Stimulated activated CD4-positive, alpha-beta T cell treated with anti-CD3 and anti-CD28 coated beads, Interleukin-2, amount 100 ng/mL, for 48 hours (primary cell): ENCODE measurements around the gene PML.
"Not testable (repeated sequence)": the region's sequence is repeated elsewhere in the genome, so short reads cannot be mapped to it uniquely, and the experiment has no call there.

Source experiments
- DNase-seq, 2 donors: peaks; one replicate each; pipeline ENCODE4 v3.0.0-alpha.2; 2020

Gene PML

DNA sequence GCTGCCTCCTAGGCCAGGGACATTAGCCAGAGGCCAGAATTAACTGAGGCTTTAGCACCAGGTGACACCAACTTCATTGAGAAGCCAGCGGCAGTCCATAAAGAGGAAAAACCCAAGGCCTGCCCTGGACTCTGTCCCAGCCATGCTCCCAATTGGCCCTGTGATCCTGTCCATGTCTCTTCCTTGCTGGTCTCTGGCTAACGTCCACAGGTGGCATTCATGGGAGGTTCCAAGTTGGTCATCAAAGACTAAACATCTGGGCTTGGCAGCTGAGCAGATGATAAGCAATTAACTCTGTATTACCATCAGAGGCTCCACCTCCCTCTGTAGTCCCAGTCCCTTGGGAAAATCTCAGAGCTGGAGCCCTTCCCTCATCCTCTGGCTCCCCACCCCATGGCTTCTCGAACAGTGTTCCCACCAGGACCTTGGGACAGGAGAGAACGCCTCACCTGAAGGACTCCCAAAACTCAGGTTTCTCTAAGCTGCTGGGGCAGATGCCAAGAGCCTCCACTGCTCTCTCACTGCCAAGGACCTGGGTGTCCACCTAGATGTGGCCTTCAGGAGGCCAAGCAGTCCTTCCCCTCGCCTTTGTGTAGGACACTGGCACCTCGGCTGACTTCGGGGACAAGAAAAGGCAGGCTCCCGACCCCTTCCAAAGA is 47.4 kb downstream of the PML start:
- DNase-seq = no peak

DNA sequence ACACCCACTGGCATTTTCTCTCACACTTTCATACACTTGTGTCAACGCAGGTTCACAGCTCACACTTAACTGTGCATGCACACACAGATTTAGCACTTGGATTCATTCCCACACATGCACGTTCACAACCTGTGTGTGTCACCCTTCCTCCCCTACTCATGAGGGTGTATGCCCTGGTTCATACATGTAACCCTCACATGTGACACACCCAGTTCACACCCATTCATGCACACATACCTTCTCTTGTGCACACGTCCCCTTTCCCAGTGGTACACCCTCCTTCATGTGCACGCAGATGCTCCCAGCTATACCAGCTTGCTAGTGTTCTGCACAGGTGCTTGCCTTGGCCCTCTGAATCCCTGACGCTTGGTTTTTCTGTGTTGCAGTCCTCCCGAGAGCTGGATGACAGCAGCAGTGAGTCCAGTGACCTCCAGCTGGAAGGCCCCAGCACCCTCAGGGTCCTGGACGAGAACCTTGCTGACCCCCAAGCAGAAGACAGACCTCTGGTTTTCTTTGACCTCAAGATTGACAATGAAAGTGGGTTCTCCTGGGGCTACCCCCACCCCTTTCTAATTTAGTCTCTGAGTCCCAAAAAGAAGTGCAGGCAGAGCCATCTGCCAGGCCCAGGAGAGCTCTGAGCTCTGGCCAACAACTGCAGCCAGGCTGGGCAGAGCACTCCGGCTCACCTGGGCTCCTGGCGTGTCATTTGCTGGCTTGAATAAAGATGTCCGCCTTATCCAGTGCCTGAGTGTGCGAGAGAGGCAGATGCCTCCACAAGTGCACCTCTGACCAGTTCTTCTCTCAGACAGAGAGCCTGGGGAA is 48.3 kb downstream of the PML start:
- DNase-seq = no peak

DNA sequence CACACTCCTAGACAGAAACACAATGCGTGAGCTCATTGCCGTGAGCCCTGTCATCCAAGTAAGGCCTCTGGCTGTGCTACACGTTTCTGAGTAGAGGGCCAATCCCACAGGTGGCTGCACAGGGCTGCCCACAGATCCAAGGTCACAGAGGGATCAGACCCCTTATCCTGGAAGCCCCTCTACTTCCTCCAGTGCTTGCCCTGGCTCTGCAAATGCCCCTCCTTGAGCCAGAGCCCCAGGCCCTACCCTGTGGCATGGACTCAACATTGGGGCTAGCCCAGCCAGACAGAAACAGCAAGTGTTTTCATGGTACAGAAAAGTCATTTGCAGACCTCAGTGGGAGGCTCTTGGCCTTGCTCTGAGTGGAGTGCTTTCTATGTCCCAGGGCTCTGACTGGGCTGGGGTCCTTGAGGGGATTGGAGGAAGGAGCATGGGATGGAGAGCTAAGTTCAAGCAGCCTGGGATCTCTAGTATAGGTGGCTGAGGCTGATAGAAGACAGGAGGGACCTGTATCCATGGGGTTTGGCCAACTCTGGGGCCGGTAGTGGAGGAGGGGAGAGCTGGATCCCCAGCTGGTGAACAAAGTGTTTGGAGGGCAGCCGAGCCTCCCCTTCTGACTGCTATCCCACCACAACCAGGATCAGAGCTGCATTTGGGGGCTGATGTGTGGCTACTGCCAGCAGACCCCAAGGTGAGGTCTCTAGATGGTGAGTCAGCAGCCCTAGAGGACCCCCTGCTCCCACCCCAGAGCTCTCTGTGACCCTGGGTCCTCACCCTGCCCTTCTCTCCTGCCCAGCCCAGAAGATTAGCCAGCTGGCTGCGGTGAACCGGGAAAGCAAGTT is 49.1 kb downstream of the PML start:
- DNase-seq = no peak

DNA sequence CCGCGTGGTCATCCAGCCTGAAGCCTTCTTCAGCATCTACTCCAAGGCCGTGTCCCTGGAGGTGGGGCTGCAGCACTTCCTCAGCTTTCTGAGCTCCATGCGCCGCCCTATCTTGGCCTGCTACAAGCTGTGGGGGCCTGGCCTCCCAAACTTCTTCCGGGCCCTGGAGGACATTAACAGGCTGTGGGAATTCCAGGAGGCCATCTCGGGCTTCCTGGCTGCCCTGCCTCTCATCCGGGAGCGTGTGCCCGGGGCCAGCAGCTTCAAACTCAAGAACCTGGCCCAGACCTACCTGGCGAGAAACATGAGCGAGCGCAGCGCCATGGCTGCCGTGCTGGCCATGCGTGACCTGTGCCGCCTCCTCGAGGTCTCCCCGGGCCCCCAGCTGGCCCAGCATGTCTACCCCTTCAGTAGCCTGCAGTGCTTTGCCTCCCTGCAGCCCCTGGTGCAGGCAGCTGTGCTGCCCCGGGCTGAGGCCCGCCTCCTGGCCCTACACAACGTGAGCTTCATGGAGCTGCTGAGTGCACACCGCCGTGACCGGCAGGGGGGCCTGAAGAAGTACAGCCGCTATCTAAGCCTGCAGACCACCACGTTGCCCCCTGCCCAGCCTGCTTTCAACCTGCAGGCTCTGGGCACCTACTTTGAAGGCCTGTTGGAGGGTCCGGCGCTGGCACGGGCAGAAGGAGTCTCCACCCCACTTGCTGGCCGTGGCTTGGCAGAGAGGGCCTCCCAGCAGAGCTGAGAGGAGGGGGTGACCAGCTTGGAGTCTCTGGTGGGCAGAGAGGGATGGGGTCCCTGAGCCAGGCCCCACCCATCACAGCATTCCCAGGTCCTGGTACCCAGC is 50.0 kb downstream of the PML start:
- no peak for DNase-seq

DNA sequence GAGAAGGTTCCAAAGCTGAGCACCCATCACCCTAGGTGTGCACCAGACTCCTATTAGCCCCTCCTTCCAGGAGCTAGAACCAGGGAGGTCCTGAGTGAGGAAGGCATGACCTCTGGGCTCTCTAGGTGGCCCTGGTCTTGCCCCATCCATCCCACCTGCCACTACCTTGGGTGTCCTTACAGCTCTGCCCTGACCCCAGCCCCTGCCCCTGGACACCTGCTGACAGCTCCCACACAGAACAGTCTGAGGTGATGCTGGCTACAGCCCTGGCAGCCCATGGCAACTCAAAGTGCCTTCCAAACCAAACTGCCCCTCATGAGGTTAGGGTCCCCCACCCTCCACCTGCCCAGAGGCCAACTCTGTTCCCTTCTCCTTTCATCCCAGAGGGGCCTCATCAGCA is 50.7 kb downstream of the PML start:
- DNase-seq = no peak

DNA sequence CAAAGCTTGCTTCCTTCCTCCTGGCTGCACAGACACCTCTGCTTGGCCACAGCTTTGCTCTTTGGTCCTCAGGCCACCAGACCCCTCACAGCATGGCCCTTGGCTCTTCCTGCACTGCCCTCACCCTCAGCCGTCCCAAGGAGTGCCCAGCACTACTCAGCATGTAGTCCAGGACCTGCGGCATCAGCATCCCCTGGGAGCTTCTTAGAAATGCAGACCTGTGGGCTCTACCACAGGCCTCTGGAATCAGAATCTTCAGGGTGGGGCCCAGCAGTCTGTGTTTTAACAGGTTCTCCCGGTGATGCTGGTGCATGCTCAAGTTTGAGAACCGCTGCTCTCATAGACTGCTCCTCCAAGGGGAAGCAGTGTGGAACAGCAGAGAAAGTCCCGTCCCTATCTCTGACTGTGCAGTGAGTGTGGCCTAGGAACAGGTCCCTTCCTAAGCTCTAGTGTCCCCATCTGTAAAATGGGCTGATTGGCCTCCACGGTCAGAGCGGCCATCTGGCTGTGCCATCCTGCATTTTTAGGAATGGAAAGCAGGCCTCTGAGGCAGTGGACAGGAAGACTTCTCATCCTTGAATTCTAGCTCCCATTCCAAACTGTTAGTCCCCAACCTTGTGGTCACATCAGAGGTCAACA is 51.2 kb downstream of the PML start:
- no peak for DNase-seq

DNA sequence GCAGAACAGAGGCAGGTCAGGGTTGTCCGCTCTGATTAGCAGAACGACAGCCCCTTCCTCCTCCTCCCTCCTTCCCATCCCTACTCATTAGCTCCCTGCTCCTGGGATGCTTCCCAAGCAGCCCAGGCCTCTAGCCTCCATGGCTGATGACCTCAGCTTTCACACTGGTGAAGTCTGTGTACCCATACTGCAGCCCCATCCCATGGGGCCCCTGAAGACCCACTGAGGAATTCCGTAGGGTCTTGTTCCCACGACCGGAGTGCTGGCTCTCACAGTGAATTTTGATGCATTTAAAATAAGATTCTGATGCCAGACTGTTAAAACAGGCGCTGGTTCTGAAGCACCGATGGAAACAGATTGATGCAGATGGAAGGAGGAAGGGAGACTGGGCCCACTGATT is 51.8 kb downstream of the PML start:
- DNase-seq = no peak

DNA sequence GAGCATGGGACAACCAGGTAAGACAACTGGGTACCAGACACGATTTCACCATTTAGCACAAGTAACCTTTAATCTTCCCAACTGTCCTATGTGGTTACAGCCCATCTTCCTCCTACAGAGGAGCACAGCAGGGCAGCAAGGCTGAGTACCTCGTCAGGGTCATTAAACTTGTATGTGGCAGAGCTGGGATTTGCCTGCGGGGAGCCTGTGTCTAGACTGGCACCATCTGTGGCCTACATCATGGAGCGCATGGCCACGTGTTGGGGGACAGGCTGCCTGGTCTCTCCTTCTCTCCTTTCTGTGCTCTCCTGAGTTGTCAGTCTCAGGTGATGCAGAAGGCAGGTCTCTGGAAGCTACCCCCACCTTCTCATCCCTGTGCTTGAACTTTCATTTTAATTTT is 55.6 kb downstream of the PML start:
- no peak for DNase-seq

DNA sequence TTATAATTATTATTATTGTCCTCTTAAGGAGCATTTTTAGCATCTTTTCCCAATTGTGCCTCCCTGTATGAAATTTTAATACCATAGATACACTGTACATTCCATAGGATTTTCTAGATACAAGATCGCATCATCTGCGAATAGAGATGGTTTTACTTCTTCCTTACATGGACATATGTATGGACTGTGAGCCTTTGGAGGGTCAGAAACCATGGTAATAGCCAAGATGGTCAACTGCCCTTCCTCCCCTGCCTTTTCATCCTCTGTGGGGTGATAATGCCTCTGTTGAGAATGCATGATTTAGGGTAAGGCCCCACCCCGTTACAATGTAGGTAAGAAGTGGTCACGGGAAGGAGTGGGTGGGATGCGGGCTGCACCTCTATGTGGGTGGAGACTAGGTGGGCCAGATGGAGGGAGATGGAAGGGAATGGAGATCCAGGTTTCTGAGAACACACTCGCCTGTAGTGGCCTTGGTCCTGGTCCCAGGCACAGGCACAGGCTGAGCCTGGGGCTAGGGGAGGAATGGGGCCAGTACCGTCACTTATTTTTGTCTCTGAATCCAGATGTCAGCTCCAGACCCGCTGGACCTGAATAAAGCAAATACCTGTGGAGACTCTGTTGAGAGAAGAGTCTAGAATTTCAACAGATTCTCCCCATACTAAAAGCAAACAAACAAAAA is 56.2 kb downstream of the PML start:
- DNase-seq = no peak

DNA sequence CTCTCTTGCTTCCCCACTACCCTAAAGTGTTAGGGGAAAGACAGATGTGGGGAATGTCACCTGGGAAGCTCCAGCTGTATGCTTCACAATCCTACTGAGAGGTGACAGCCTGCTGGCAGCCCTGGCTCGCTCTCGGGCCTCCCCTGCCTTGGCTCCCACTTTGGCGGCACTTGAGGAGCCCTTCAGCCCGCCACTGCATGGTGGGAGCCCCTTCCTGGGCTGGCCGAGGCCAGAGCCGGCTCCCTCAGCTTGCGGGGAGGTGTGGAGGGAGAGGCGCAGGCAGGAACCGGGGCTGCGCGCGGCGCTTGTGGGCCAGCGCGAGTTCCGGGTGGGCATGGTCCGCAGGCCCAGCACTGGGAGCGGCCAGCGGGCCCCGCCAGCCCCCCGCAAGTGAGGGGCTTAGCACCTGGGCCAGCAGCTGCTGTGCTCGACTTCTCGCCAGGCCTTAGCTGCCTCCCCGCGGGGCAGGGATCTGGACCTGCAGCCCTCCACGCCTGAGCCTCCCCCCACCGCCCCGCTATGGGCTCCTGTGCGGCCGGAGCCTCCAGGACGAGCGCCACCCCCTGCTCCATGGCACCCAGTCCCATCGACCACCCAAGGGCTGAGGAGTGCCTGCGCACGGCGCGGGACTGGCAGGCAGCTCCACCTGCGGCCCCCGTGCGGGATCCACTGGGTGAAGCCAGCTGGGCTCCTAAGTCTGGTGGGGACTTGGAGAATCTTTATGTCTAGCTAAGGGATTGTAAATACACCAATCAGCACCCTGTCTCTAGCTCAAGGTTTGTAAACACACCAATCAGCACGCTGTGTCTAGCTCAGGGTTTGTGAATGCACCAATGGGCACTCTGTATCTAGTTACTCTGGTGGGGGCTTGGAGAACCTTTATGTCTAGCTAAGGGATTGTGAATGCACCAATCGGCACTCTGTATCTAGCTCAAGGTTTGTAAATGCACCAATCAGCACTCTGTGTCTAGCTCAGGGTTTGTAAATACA is 58.0 kb downstream of the PML start:
- DNase-seq = not testable (repeated sequence)

DNA sequence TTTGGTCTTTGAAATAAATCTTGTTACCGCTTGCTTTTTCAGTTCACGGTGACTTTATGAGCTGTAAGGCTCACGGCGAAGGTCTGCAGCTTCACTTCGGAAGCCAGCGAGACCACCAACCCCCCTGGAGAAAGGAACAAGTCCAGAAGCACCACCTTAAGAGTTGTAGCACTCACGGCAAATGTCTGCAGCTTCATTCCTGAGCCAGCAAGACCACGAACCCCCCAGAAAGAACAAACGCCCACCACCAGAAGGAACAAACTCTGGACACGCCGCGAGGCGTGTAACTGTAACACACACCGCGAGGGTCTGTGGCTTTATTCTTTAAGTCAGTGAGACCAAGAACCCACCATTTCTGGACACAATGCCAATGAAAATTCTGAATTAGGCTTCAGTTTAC is 59.0 kb downstream of the PML start:
- no peak for DNase-seq

DNA sequence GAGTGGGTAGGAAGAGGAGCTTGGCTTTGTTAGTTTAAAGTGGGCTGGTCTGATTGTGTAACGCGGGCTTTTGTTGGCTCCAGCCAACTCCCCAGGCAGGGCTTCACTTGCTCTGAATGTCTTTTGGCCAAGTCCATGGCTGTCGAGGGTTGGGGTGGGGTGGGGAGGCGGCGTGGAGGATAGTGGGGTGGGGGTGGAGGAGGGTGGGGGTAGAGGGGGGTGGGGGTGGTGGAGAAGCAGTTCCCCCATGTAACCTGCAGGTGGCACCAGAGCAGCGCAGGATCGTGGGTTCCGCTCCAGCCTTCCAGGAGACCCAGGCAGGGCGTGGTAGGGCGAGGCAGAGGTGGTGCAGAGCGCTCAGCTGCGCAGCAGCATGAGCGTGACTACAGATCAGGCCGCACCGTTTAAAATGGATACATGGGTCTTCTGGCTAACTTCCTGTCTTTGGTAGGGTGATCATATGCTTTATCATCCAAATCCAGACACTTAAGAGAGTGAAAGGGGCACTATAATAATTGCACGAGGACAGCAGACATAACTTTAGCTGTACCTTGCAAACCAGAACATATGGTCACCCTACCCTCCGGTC is 59.5 kb downstream of the PML start:
- DNase-seq = peak; percentile 70 to 71

DNA sequence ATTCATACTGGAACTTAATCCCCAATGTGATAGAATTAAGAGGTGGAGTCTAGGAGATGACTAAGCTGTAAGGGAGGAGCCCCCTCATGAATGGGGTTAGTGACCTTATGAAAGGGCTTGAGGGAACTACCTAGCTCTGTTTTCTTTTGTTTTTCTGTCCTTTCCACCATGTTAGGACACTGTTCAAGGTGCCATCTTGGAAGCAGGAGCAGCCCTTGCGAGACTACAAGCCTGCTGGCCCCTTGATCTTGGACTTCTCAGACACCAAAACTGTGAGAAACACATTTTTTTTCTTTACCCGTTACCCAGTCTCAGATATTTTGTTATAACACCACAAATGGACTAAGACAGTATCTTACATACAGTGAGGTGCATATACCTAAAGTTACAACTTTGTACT is 61.3 kb downstream of the PML start:
- DNase-seq = no peak

DNA sequence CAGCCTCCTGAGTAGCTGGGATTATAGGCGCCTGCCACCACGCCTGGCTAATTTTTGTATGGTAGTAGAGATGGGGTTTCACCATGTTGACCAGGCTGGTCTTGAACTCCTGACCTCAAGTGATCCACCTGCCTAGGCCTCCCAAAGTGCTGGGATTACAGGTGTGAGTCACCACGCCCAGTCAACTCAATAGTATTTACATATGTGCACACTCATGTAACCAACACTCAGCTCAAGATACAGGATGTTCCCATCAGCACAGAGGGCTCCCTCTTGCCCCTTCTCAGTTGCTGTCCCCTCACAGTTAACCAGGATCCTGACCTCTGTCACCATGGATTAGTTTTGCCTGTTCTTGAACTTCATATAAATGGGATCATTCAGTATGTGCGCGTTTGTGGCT is 61.8 kb downstream of the PML start:
- not testable (repeated sequence) for DNase-seq

DNA sequence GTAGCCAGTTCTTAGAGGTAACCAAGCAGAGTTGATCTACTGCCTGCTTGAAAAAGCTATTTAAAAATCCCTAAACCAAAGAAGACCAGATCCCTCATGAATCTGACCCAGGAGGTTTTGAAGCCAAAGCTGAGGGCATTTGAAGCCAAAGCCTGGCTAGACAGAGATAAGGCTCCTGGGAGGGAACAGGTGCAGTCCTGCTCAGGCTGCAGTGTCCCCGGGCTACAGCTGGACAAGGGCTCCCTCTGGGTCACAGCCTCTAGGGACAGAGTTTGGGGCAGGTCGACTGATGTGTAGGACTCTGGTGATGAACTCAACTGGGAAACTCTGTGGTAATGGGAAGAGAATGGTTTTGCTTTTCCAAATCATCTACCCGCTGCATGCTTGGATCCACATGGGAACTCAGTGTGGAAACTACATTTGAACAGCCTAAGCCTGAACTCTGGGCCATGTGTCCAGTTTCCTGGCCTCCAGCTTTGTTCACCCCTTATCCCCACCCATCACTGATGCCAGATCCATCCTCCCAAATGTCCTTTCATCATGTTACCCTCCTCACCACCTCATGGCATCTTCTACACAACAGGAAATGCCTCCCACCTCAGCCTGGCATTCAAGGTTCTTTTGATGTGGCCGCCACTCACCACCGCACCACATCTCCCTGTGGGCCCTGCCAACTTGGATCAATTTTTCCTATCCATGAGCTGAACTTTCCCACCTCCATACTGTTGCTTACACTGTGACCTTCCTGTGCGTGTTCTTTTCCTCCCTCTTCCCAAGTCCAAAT is 64.7 kb downstream of the PML start:
- not testable (repeated sequence) for DNase-seq

DNA sequence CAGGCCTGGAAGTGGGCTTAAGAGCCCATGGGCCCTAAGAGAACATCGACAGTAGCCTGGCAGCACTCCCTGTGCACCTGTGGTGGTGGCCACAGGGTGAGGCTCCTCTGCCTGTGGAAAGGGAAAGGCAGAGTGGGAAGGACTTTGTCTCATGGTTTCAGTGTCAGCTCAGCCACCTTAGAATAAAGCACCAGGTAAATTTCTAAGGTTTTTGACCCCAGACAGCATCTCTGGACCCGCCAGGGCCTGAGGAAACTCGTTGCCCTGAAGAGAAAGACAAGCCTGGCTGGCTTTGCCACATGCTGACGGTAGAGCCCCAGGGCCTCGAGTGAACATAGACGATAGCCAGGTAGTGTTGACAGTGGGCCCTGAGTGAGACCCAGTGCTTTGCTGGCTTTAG is 65.7 kb downstream of the PML start:
- DNase-seq = no peak

DNA sequence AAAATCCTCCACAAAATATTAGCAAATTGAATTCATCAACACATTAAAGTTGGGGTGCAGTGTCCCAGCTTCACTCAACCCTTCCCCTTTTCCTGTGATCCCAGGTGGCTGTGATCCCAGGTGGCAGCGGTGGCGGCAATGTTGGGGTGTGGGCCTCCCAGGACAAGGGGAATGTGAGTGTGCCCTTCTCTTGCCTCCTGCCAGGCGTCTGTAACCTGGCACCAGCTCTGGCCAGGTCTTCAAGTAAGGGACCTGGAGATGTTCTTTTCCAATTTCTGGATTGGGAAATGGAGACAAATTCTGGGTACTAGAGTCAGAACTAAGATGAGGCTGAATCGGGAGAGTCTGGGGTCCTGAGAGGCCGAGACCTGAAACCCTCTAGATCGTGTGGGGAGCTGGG is 67.7 kb downstream of the PML start:
- DNase-seq = no peak

DNA sequence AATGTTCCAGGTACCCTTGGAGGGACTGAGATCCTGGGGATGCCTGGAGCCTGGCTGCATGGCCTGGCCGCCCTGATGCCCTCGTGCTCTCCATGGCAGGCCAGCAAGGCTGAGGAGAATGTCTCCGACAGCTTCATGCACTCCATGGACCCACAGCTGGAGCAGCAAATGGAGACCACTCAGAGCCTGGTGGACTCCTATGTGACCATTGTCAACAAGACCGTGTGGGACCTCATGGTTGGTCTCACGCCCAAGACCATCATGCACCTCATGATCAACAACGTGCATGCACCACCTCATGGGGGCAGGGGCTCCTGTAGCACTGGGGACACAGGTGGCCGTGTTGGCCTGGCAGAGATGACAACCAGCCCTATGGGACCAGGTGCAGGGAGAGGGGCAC is 68.2 kb downstream of the PML start:
- no peak for DNase-seq
